ENCODE data around the gene DHX58. TPM values are rescaled to one million over a fixed set of nuclear protein-coding genes. Genes with fewer than 3 reads are reported as not detected.

Gene DHX58
- total RNA-seq, 2 experiments from 2014 or later: 44.4 to 46.3 TPM

GRCh38 chr17:42114118-42114517, 1.6 kb upstream of the DHX58 start:
- Mint-ChIP-seq H3K36me3 (ENCODE audit: low read depth) (peaks cover 36% of the 10 kb centered on the region), H3K27ac (no peak overlapping the region), H3K9me3 (no peaks in the 10 kb centered on the region), H3K27me3 (ENCODE audit: low read depth) (no peaks in the 10 kb centered on the region), H3K4me3 (no peak overlapping the region), H3K4me1 (ENCODE audit: low read depth) (peaks cover 37% of the 10 kb centered on the region)
- no peak for DNase-seq
- CTCF ChIA-PET: interaction anchor here (0.6 to 4.3 kb wide), 12 partner anchors 9 to 292 kb away, joined by 3 to 38 read pairs (median 4); partner anchors contain the start of gene KCNH4
- intact Hi-C loops (cut with micrococcal nuclease): loop anchor here (5.0 to 10.0 kb wide), 2 partner anchors 411 to 563 kb away; partner anchors contain the start of gene PLEKHH3

GRCh38 chr17:42113293-42114069, 967 bp upstream of the DHX58 start:
- Mint-ChIP-seq H3K27me3 (ENCODE audit: low read depth) (no peaks in the 10 kb centered on the region), H3K4me3 (no peak overlapping the region), H3K36me3 (ENCODE audit: low read depth) (peaks cover 32% of the 10 kb centered on the region), H3K4me1 (ENCODE audit: low read depth) (peaks cover 31% of the 10 kb centered on the region), H3K9me3 (no peaks in the 10 kb centered on the region), H3K27ac (peak overlapping the region; percentile 92)
- intact Hi-C loops (cut with micrococcal nuclease): loop anchor here (2.0 to 10.0 kb wide), 3 partner anchors 41 to 564 kb away; partner anchors contain the start of genes PLEKHH3 and RAB5C
- CTCF ChIA-PET: interaction anchor here (0.6 to 4.3 kb wide), 15 partner anchors 10 to 293 kb away, joined by 3 to 38 read pairs (median 4); partner anchors contain the start of gene ODAD4
- no peak for DNase-seq

- Mint-ChIP-seq H3K4me1 (ENCODE audit: low read depth) (peaks cover 38% of the 10 kb centered on the region), H3K4me3 (peak overlapping the region; percentile 81), H3K36me3 (ENCODE audit: low read depth) (peaks cover 19% of the 10 kb centered on the region), H3K27ac (peak overlapping the region; percentile 92), H3K27me3 (ENCODE audit: low read depth) (no peaks in the 10 kb centered on the region), H3K9me3 (no peaks in the 10 kb centered on the region)
- intact Hi-C loops (cut with micrococcal nuclease): loop anchor here (1.0 to 10.0 kb wide), 5 partner anchors 21 to 565 kb away; partner anchors contain the start of genes DNAJC7, PLEKHH3 and RAB5C
- CTCF ChIA-PET: interaction anchor here (0.9 to 3.2 kb wide), 8 partner anchors 10 to 152 kb away, joined by 3 to 18 read pairs (median 5); partner anchors contain the start of gene NKIRAS2
- peak; percentile 70 for DNase-seq
Measured at GRCh38 chr17:42111871-42112551, 503 bp downstream of the DHX58 start.

- H3K27me3 Mint-ChIP-seq (ENCODE audit: low read depth): no peaks in the 10 kb centered on the region
- H3K9me3 Mint-ChIP-seq: no peaks in the 10 kb centered on the region
- H3K36me3 Mint-ChIP-seq (ENCODE audit: low read depth): peaks cover 14% of the 10 kb centered on the region
- intact Hi-C loops (cut with micrococcal nuclease): loop anchor here (5.0 to 10.0 kb wide), 2 partner anchors 414 to 566 kb away; partner anchors contain the start of gene PLEKHH3
- H3K4me3 Mint-ChIP-seq: peak overlapping the region; percentile 43
- CTCF ChIA-PET: interaction anchor here (0.9 to 6.3 kb wide), 7 partner anchors 9 to 151 kb away, joined by 3 to 34 read pairs (median 6); partner anchors contain the start of gene NKIRAS2
- peaks cover 34% of the 10 kb centered on the region for H3K4me1 Mint-ChIP-seq (ENCODE audit: low read depth)
- no peak for DNase-seq
- peak overlapping the region; percentile 92 for H3K27ac Mint-ChIP-seq
Measured at GRCh38 chr17:42111265-42111636, 1.3 kb downstream of the DHX58 start.

GRCh38 chr17:42110301-42111264, 1.9 kb downstream of the DHX58 start:
- CTCF ChIA-PET: interaction anchor here (0.6 to 6.3 kb wide), 9 partner anchors 9 to 150 kb away, joined by 3 to 34 read pairs (median 4); partner anchors contain the start of gene NKIRAS2
- peaks cover 34% of the 10 kb centered on the region for H3K4me1 Mint-ChIP-seq (ENCODE audit: low read depth)
- H3K36me3 Mint-ChIP-seq (ENCODE audit: low read depth): peaks cover 9% of the 10 kb centered on the region
- no peak for DNase-seq
- intact Hi-C loops (cut with micrococcal nuclease): loop anchor here (5.0 to 10.0 kb wide), 2 partner anchors 414 to 567 kb away; partner anchors contain the start of gene PLEKHH3
- no peaks in the 10 kb centered on the region for H3K9me3 Mint-ChIP-seq
- peak overlapping the region; percentile 21 for H3K4me3 Mint-ChIP-seq
- peak overlapping the region; percentile 92 for H3K27ac Mint-ChIP-seq
- H3K27me3 Mint-ChIP-seq (ENCODE audit: low read depth): no peaks in the 10 kb centered on the region

GRCh38 chr17:42109086-42109485, 3.4 kb downstream of the DHX58 start:
- Mint-ChIP-seq H3K4me1 (ENCODE audit: low read depth) (peaks cover 34% of the 10 kb centered on the region), H3K36me3 (ENCODE audit: low read depth) (peaks cover 6% of the 10 kb centered on the region), H3K4me3 (no peak overlapping the region), H3K9me3 (no peaks in the 10 kb centered on the region), H3K27ac (no peak overlapping the region), H3K27me3 (ENCODE audit: low read depth) (no peaks in the 10 kb centered on the region)
- DNase-seq: no peak
- CTCF ChIA-PET: interaction anchor here (3.1 to 6.3 kb wide), 2 partner anchors 11 to 42 kb away, joined by 11 to 34 read pairs; partner anchors contain the start of gene KAT2A
- intact Hi-C loops (cut with micrococcal nuclease): no loop called here

- peaks cover 4% of the 10 kb centered on the region for H3K36me3 Mint-ChIP-seq (ENCODE audit: low read depth)
- H3K27me3 Mint-ChIP-seq (ENCODE audit: low read depth): no peaks in the 10 kb centered on the region
- peak; percentile 95 for DNase-seq
- intact Hi-C loops (cut with micrococcal nuclease): no loop called here
- H3K9me3 Mint-ChIP-seq: no peaks in the 10 kb centered on the region
- CTCF ChIA-PET: interaction anchor here (0.6 to 6.3 kb wide), 10 partner anchors 12 to 415 kb away, joined by 3 to 34 read pairs (median 4); partner anchors contain the start of genes CAVIN1, DNAJC7 and KAT2A
- no peak overlapping the region for H3K27ac Mint-ChIP-seq
- H3K4me3 Mint-ChIP-seq: peak overlapping the region; percentile 66
- peaks cover 34% of the 10 kb centered on the region for H3K4me1 Mint-ChIP-seq (ENCODE audit: low read depth)
Measured at GRCh38 chr17:42107597-42108576, 4.6 kb downstream of the DHX58 start.

GRCh38 chr17:42107124-42107523, 5.4 kb downstream of the DHX58 start:
- CTCF ChIA-PET: interaction anchor here (0.6 to 6.3 kb wide), 7 partner anchors 13 to 416 kb away, joined by 3 to 34 read pairs (median 4); partner anchors contain the start of genes DNAJC7, KAT2A and NKIRAS2
- H3K9me3 Mint-ChIP-seq: no peaks in the 10 kb centered on the region
- H3K27ac Mint-ChIP-seq: no peak overlapping the region
- peaks cover 3% of the 10 kb centered on the region for H3K36me3 Mint-ChIP-seq (ENCODE audit: low read depth)
- intact Hi-C loops (cut with micrococcal nuclease): no loop called here
- H3K4me1 Mint-ChIP-seq (ENCODE audit: low read depth): peaks cover 29% of the 10 kb centered on the region
- peak overlapping the region; percentile 66 for H3K4me3 Mint-ChIP-seq
- no peaks in the 10 kb centered on the region for H3K27me3 Mint-ChIP-seq (ENCODE audit: low read depth)
- no peak for DNase-seq

GRCh38 chr17:42106009-42106408, 6.5 kb downstream of the DHX58 start:
- intact Hi-C loops (cut with micrococcal nuclease): no loop called here
- Mint-ChIP-seq H3K36me3 (ENCODE audit: low read depth) (peaks cover 3% of the 10 kb centered on the region), H3K4me3 (no peak overlapping the region), H3K9me3 (no peaks in the 10 kb centered on the region), H3K27ac (no peak overlapping the region), H3K27me3 (ENCODE audit: low read depth) (no peaks in the 10 kb centered on the region), H3K4me1 (ENCODE audit: low read depth) (peaks cover 19% of the 10 kb centered on the region)
- CTCF ChIA-PET: interaction anchor here (6.3 kb wide), 1 partner anchor 39 kb away, joined by 34 read pairs; no protein-coding TSS in a partner anchor
- no peak for DNase-seq

GRCh38 chr17:42104264-42104663, 8.2 kb downstream of the DHX58 start:
- intact Hi-C loops (cut with micrococcal nuclease): no loop called here
- no peaks in the 10 kb centered on the region for H3K36me3 Mint-ChIP-seq (ENCODE audit: low read depth)
- CTCF ChIA-PET: interaction anchor here (0.9 to 2.9 kb wide), 4 partner anchors 13 to 141 kb away, joined by 3 to 11 read pairs (median 6); no protein-coding TSS in a partner anchor
- DNase-seq: no peak
- no peak overlapping the region for H3K4me3 Mint-ChIP-seq
- H3K27me3 Mint-ChIP-seq (ENCODE audit: low read depth): no peaks in the 10 kb centered on the region
- H3K9me3 Mint-ChIP-seq: no peaks in the 10 kb centered on the region
- no peak overlapping the region for H3K27ac Mint-ChIP-seq
- H3K4me1 Mint-ChIP-seq (ENCODE audit: low read depth): peaks cover 10% of the 10 kb centered on the region

All from activated naive CD4-positive, alpha-beta T cell treated with anti-CD3 and anti-CD28 coated beads for 36 hours (primary cell).